SU-DHL-6 (cell line): Measurements from ENCODE around the gene EDNRA.

ENCODE experiments used
- H2AFZ ChIP-seq: fragments of 200-600 bp; sonication (generic); 2 replicates; pipeline ENCODE4 v1.6.1; 2014; ENCODE audit warnings: low read depth, mild to moderate bottlenecking, moderate library complexity, mixed read lengths, antibody characterized with exemption, low read length; ENCODE audit not compliant: severe bottlenecking
- H3F3A ChIP-seq: fragments of 200-600 bp; shearing (Covaris generic); 2 replicates; pipeline ENCODE4 v1.6.0; 2016; ENCODE audit warnings: antibody characterized with exemption, mild to moderate bottlenecking; ENCODE audit not compliant: insufficient read depth
- H3K27ac ChIP-seq: fragments of 200-600 bp; sonication (generic); 2 replicates; pipeline ENCODE4 v1.5.1; 2016; ENCODE audit warnings: low read depth, mild to moderate bottlenecking, low read length, moderate library complexity, mixed read lengths
- H3K27me3 ChIP-seq: fragments of 200-600 bp; sonication (generic), shearing (Covaris generic); 2 replicates; pipeline ENCODE4 v1.6.0; 2014; ENCODE audit warnings: mild to moderate bottlenecking, low read length
- H3K36me3 ChIP-seq: fragments of 200-600 bp; sonication (generic); 2 replicates; pipeline ENCODE4 v1.6.1; 2014; ENCODE audit warnings: mild to moderate bottlenecking, low read length, mixed read lengths
- H3K4me2 ChIP-seq: fragments of 300-600, 200-600 bp; shearing (Covaris generic), sonication (generic); 2 replicates; pipeline ENCODE4 v1.6.0; 2014; ENCODE audit warnings: low read length, low read depth, mild to moderate bottlenecking; ENCODE audit not compliant: poor library complexity, severe bottlenecking
- H3K4me3 ChIP-seq: fragments of 200-600 bp; sonication (generic); 2 replicates; pipeline ENCODE4 v1.5.1; 2014; ENCODE audit warnings: antibody characterized with exemption, low read length, mild to moderate bottlenecking, mixed read lengths; ENCODE audit not compliant: insufficient read depth, poor library complexity, severe bottlenecking
- H3K79me2 ChIP-seq: fragments of 200-600 bp; sonication (generic); 2 replicates; pipeline ENCODE4 v1.6.1; 2014; ENCODE audit warnings: mild to moderate bottlenecking, low read length, moderate library complexity; ENCODE audit not compliant: insufficient read depth
- H3K9ac ChIP-seq: fragments of 200-600 bp; sonication (generic); 2 replicates; pipeline ENCODE4 v1.7.0; 2014; ENCODE audit warnings: mild to moderate bottlenecking, low read length
- H3K9me2 ChIP-seq: fragments of 200-600 bp; sonication (generic); replicated peaks from 2 replicates; pipeline ENCODE4 v1.6.1; 2014; ENCODE audit warnings: low read length; ENCODE audit not compliant: insufficient read depth
- H3K9me3 ChIP-seq: fragments of 200-600 bp; sonication (generic); 2 replicates; pipeline ENCODE4 v1.6.1; 2014; ENCODE audit warnings: low read length, mixed read lengths; ENCODE audit not compliant: insufficient read depth
- H4K20me1 ChIP-seq: fragments of 200-600 bp; sonication (generic); 2 replicates; pipeline ENCODE4 v1.6.1; 2014; ENCODE audit warnings: low read depth, mild to moderate bottlenecking, antibody characterized with exemption, low read length, moderate library complexity, mixed read lengths
- CTCF ChIP-seq: fragments of 200-600 bp; sonication (generic); IDR thresholded peaks from one replicate; pipeline ENCODE4 v1.5.1; 2017; ENCODE audit warnings: antibody characterized with exemption, mild to moderate bottlenecking, low read length, moderate library complexity; ENCODE audit not compliant: insufficient read depth, poor library complexity, severe bottlenecking
- EZH2phosphoT487 ChIP-seq: fragments of 200-600 bp; sonication (generic), shearing (Covaris generic); conservative IDR thresholded peaks from 2 replicates; pipeline ENCODE4 v1.6.1; 2018; ENCODE audit warnings: mild to moderate bottlenecking, antibody characterized with exemption, low read length, moderate library complexity, mixed read lengths

Gene EDNRA

GRCh38 chr4:147567276-147567675, 86.4 kb downstream of the EDNRA start:
- no peak overlapping the region for H3K4me2 ChIP-seq

GRCh38 chr4:147570616-147571015, 89.7 kb downstream of the EDNRA start:
- no peak overlapping the region for H3K4me3 ChIP-seq
- no peaks in the 10 kb centered on the region for H3K9me3 ChIP-seq
- no peak overlapping the region for H3K9ac ChIP-seq
- no peaks in the 10 kb centered on the region for H3K9me2 ChIP-seq
- no peak overlapping the region for H2AFZ ChIP-seq
- H3K4me2 ChIP-seq = no peak overlapping the region
- H3K79me2 ChIP-seq = no peaks in the 10 kb centered on the region
- H3K27ac ChIP-seq = no peak overlapping the region
- H3K27me3 ChIP-seq = no peaks in the 10 kb centered on the region
- H4K20me1 ChIP-seq = no peaks in the 10 kb centered on the region
- TF ChIP-seq EZH2phosphoT487 = no peak
- no peak for TF ChIP-seq CTCF
- no peaks in the 10 kb centered on the region for H3K36me3 ChIP-seq
- H3F3A ChIP-seq = no peaks in the 10 kb centered on the region

More at GRCh38 chr4:147567276-147567675, 86.4 kb downstream of the EDNRA start:
- TF ChIP-seq EZH2phosphoT487 (no peak), CTCF (no peak)
- Histone ChIP-seq H4K20me1 (no peaks in the 10 kb centered on the region), H3K79me2 (no peaks in the 10 kb centered on the region), H2AFZ (no peak overlapping the region), H3K4me3 (no peak overlapping the region), H3K27ac (no peak overlapping the region), H3K36me3 (no peaks in the 10 kb centered on the region), H3F3A (no peaks in the 10 kb centered on the region), H3K9me3 (no peaks in the 10 kb centered on the region), H3K9me2 (no peaks in the 10 kb centered on the region), H3K9ac (no peak overlapping the region), H3K27me3 (no peaks in the 10 kb centered on the region)

GRCh38 chr4:147571036-147571770, 90.3 kb downstream of the EDNRA start:
- no peaks in the 10 kb centered on the region for H3K79me2 ChIP-seq
- no peaks in the 10 kb centered on the region for H3F3A ChIP-seq
- no peak overlapping the region for H3K4me3 ChIP-seq
- H4K20me1 ChIP-seq = no peaks in the 10 kb centered on the region
- no peak overlapping the region for H3K27ac ChIP-seq
- H3K4me2 ChIP-seq = no peak overlapping the region
- no peaks in the 10 kb centered on the region for H3K9me3 ChIP-seq
- no peak for TF ChIP-seq EZH2phosphoT487
- TF ChIP-seq CTCF = no peak
- no peaks in the 10 kb centered on the region for H3K27me3 ChIP-seq
- H3K9me2 ChIP-seq = no peaks in the 10 kb centered on the region
- no peaks in the 10 kb centered on the region for H3K36me3 ChIP-seq
- H2AFZ ChIP-seq = no peak overlapping the region
- no peak overlapping the region for H3K9ac ChIP-seq
